Loucy (cell line): ENCODE results near the gene KXD1.

Source experiments
- H2AFZ ChIP-seq: fragments of 200-600 bp; sonication (generic); 2 replicates; pipeline ENCODE4 v1.6.0; 2016; ENCODE audit warnings: antibody characterized with exemption, mild to moderate bottlenecking, low read length, moderate library complexity
- H3F3A ChIP-seq: fragments of 200-600 bp; 2 replicates; pipeline ENCODE4 v1.6.0; 2016; ENCODE audit warnings: antibody characterized with exemption, low read depth, mild to moderate bottlenecking
- H3K27me3 ChIP-seq: fragments of 200-600 bp; sonication (generic); 2 replicates; pipeline ENCODE4 v1.6.1; 2014; ENCODE audit warnings: low read length, mild to moderate bottlenecking; ENCODE audit not compliant: insufficient read depth, poor library complexity, severe bottlenecking
- H3K36me3 ChIP-seq: fragments of 200-600 bp; sonication (generic); 2 replicates; pipeline ENCODE4 v1.6.1; 2016; ENCODE audit warnings: low read length; ENCODE audit not compliant: insufficient read depth
- H3K4me1 ChIP-seq: fragments of 200-600 bp; sonication (generic); 2 replicates; pipeline ENCODE4 v1.5.1; 2014; ENCODE audit warnings: low read length, mild to moderate bottlenecking; ENCODE audit not compliant: insufficient read depth, poor library complexity, severe bottlenecking
- H3K4me2 ChIP-seq: fragments of 200-600 bp; sonication (generic); 2 replicates; pipeline ENCODE4 v1.6.0; 2014; ENCODE audit warnings: antibody characterized with exemption, low read length, low read depth, mild to moderate bottlenecking; ENCODE audit not compliant: poor library complexity, severe bottlenecking
- H3K4me3 ChIP-seq: fragments of 200-600 bp; sonication (generic); 2 replicates; pipeline ENCODE4 v1.5.1; 2014; ENCODE audit warnings: low read length, mild to moderate bottlenecking, mixed read lengths; ENCODE audit not compliant: poor library complexity, severe bottlenecking
- H3K79me2 ChIP-seq: fragments of 200-600 bp; sonication (generic); 2 replicates; pipeline ENCODE4 v1.6.1; 2014; ENCODE audit warnings: low read length; ENCODE audit not compliant: insufficient read depth
- H3K9ac ChIP-seq: fragments of 200-600 bp; sonication (generic); 2 replicates; pipeline ENCODE4 v1.6.0; 2014; ENCODE audit warnings: mild to moderate bottlenecking, low read depth, low read length, moderate library complexity; ENCODE audit not compliant: poor library complexity, severe bottlenecking
- H3K9me2 ChIP-seq: fragments of 200-600 bp; sonication (generic); replicated peaks from 2 replicates; pipeline ENCODE4 v1.6.1; 2016; ENCODE audit warnings: low read depth, low read length, mixed read lengths
- H3K9me3 ChIP-seq: fragments of 200-600 bp; sonication (generic); 2 replicates; pipeline ENCODE4 v1.6.1; 2014; ENCODE audit warnings: mild to moderate bottlenecking, antibody characterized with exemption, low read length, low read depth; ENCODE audit not compliant: insufficient read depth
- H4K20me1 ChIP-seq: fragments of 200-600 bp; sonication (generic); 2 replicates; pipeline ENCODE4 v1.6.0; 2014; ENCODE audit warnings: antibody characterized with exemption, low read length, mild to moderate bottlenecking; ENCODE audit not compliant: insufficient read depth, poor library complexity, severe bottlenecking
- CTCF ChIP-seq: fragments of 200-600 bp; sonication (generic); conservative IDR thresholded peaks from 2 replicates; pipeline ENCODE4 v1.5.1; 2014; ENCODE audit warnings: mild to moderate bottlenecking, antibody characterized with exemption, low read length
- EZH2phosphoT487 ChIP-seq: fragments of 200-600 bp; IDR thresholded peaks from 2 replicates; pipeline ENCODE4 v1.6.1; 2018; ENCODE audit warnings: antibody characterized with exemption, mild to moderate bottlenecking, moderate library complexity, borderline replicate concordance

Gene KXD1

GRCh38 chr19:18533058-18533457, 24.6 kb upstream of the KXD1 start:
- Histone ChIP-seq H2AFZ (no peak overlapping the region), H3F3A (no peaks in the 10 kb centered on the region), H3K9ac (no peak overlapping the region), H3K9me3 (no peaks in the 10 kb centered on the region), H3K4me1 (no peaks in the 10 kb centered on the region), H4K20me1 (no peaks in the 10 kb centered on the region), H3K36me3 (peaks cover 3% of the 10 kb centered on the region; the same call in 1 of the 2 replicates), H3K4me3 (no peak overlapping the region), H3K79me2 (no peaks in the 10 kb centered on the region), H3K4me2 (no peak overlapping the region), H3K9me2 (no peaks in the 10 kb centered on the region), H3K27me3 (no peaks in the 10 kb centered on the region)
- no peak for TF ChIP-seq CTCF
- TF ChIP-seq EZH2phosphoT487 = no peak

- Histone ChIP-seq H3K27me3 (no peaks in the 10 kb centered on the region), H3F3A (no peaks in the 10 kb centered on the region), H4K20me1 (peaks cover 3% of the 10 kb centered on the region), H3K4me1 (peaks cover under 1% of the 10 kb centered on the region), H3K9me3 (no peaks in the 10 kb centered on the region), H3K9me2 (no peaks in the 10 kb centered on the region), H3K79me2 (peaks cover 6% of the 10 kb centered on the region; the same call in 1 of the 2 replicates), H3K4me3 (no peak overlapping the region), H3K4me2 (no peak overlapping the region), H3K36me3 (peaks cover 6% of the 10 kb centered on the region; the same call in 1 of the 2 replicates), H2AFZ (no peak overlapping the region), H3K9ac (no peak overlapping the region)
- TF ChIP-seq EZH2phosphoT487 (no peak), CTCF (no peak)
These were observed 21.2 kb upstream of the KXD1 start for GRCh38 chr19:18536475-18536874.

- Histone ChIP-seq H3K9ac (no peak overlapping the region), H3F3A (no peaks in the 10 kb centered on the region), H3K79me2 (peaks cover 16% of the 10 kb centered on the region), H3K27me3 (no peaks in the 10 kb centered on the region), H3K4me2 (no peak overlapping the region), H3K4me3 (no peak overlapping the region), H3K9me3 (no peaks in the 10 kb centered on the region), H3K9me2 (no peaks in the 10 kb centered on the region), H3K4me1 (peaks cover 10% of the 10 kb centered on the region), H2AFZ (no peak overlapping the region), H4K20me1 (peaks cover 8% of the 10 kb centered on the region), H3K36me3 (peaks cover 6% of the 10 kb centered on the region; the same call in 1 of the 2 replicates)
- no peak for TF ChIP-seq EZH2phosphoT487
- no peak for TF ChIP-seq CTCF
These were observed 20.2 kb upstream of the KXD1 start for GRCh38 chr19:18537431-18537830.
